GM12865 (cell line): ENCODE results near the gene PRDM15.

Source experiments
- DNase-seq: peaks from one replicate; pipeline ENCODE4 v3.0.0; 2010; ENCODE audit warnings: low read depth
- H3K4me3 ChIP-seq: 2 replicates; pipeline ENCODE4 v1.5.1; 2011; ENCODE audit warnings: mild to moderate bottlenecking, low read depth, low read length, control low read depth
- TF ChIP-seq, protein P1 (sequence below): IDR thresholded peaks from 2 replicates; pipeline ENCODE4 v1.5.1; 2011; ENCODE audit warnings: low read length, control low read depth, low read depth, inconsistent platforms; ENCODE audit not compliant: insufficient read depth; ENCODE audit errors: missing control alignments

PRDM15 gene

DNA sequence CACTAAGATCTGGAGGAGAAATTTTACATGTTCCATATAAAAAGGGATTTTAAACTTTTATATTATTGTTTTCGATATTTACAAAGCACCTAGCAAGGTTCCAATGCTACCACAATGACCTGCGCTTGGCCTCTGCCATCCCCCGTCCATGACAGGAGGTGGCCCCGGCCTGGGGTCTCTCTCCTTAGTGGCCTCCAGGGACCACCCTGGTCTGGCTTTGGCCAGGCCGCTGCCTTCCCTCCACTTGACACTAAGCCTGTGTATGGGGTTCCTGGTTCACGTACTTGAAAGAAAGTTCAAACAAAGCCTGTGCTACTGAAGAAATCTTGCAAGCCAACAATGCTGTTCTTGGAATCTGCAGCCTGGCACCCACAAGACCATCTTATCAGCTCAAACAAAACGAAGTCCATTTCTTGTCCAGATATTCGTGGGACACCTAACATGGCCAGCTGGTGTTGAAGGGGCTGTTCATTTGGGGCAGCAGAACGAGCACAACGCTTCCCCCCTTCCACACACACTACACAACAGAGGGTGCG is 12.8 kb downstream of the PRDM15 start:
- no peak overlapping the region for H3K4me3 ChIP-seq
- no peak for DNase-seq
- TF ChIP-seq, protein P1, sequence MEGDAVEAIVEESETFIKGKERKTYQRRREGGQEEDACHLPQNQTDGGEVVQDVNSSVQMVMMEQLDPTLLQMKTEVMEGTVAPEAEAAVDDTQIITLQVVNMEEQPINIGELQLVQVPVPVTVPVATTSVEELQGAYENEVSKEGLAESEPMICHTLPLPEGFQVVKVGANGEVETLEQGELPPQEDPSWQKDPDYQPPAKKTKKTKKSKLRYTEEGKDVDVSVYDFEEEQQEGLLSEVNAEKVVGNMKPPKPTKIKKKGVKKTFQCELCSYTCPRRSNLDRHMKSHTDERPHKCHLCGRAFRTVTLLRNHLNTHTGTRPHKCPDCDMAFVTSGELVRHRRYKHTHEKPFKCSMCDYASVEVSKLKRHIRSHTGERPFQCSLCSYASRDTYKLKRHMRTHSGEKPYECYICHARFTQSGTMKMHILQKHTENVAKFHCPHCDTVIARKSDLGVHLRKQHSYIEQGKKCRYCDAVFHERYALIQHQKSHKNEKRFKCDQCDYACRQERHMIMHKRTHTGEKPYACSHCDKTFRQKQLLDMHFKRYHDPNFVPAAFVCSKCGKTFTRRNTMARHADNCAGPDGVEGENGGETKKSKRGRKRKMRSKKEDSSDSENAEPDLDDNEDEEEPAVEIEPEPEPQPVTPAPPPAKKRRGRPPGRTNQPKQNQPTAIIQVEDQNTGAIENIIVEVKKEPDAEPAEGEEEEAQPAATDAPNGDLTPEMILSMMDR: no peak

DNA sequence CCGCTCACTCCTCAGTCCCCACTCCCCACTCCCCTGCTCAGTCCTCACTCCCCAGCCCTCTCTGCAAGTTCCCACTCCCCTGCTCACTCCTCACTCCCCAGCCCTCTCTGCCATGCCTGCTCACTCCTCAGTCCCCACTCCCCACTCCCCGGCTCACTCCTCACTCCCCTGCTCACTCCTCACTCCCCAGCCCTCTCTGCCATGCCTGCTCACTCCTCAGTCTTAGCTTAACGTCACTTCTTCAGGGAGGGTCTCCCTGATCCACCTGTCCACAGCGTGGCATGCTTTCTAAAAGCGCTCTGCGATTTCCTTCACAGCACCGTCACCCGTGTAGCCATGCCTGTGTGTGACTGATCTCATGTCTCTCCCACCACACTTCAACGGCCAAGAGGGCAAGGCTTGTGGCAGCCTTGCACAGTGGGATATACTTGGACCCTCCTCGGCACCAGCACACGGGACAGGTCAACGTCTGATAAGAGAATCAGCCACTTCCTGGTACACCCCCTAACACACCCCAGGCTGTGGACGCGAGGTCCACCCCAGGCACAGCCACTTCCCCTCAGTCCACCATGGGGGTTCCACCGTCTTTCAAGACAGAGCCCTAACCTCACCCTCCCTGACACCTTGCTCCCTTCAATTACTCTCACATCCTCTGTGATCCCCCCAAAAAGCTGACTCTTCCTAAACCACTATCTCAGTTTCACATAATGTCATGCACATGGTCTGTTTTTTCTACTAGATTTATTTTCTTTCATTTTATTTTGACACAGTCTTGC is 14.0 kb downstream of the PRDM15 start:
- peak overlapping the region; percentile 46 for H3K4me3 ChIP-seq
- TF ChIP-seq, protein P1: no peak
- peak; percentile 89 for DNase-seq

DNA sequence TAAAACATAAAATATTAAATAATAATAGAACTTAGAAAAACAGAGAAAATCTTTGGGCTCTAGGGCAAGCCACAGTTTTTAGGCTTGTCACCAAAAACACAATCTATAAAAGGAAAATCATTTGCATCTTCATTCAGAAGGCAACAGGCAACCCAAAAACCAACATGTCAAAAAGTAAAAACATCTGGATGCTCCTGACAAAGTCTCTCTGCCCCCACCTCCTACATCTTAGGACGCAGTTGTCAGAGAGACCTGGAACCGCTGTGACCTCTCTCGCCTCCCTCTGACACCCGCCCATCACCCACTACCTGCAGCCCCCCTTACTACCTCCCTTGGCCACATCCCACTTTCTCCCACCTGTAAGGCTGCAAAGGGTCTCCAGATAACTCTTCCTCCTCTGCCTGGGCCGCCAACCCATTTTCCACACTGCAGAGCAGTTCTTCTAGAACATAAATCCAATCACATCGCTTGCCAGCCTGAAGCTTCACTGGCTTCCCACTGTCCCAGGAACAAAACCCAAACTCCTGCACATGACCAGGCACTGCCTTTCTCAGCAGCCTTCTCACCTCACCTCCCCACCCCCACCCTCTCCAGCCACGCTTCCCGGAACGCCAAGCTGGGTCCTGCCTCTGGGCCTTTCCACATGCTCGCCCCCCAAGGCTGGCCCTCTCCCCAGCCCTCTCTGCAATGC is 14.7 kb downstream of the PRDM15 start:
- peak; percentile 57 for DNase-seq
- H3K4me3 ChIP-seq: peak overlapping the region; percentile 46
- TF ChIP-seq, protein P1: no peak

DNA sequence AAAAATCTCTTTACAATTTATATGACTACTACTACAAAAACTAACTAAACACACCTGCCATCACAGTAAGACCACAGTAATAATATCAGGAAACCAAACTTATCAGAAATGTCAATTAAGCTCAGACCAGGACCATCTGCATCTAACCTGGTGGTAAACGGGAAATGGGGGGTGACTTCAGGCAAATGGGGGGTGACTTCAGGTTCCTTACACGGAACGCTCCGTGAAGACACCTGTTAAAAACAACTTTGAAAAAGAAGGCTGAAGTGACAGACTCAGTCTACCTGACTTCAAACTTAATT is 15.8 kb downstream of the PRDM15 start:
- TF ChIP-seq, protein P1: no peak
- peak overlapping the region; percentile 46 for H3K4me3 ChIP-seq

DNA sequence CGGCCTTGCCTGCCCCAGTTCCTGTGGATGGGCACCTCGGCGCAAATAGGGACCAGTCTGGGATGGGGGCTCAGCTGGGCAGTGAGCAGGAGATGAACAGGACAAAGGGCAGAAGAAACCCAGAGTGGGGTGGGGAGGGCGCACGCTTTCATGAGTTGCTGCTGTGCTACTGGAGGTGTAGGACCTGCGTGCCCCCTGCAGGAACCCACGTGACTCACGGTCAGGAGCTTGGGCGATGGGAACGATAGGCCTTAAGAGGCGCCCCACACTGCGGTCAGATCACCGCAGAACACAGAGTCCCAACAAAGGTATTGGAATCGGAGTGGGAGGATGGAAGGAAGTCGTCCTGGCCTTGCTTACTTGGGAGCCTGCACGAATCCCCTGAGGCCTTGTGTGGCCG is 17.2 kb downstream of the PRDM15 start:
- H3K4me3 ChIP-seq: peak overlapping the region; percentile 46
- DNase-seq: peak; percentile 83
- TF ChIP-seq, protein P1: peak; percentile 57

More for the DNA sequence above, 15.8 kb downstream of the PRDM15 start:
- DNase-seq: peak; percentile 70

DNA sequence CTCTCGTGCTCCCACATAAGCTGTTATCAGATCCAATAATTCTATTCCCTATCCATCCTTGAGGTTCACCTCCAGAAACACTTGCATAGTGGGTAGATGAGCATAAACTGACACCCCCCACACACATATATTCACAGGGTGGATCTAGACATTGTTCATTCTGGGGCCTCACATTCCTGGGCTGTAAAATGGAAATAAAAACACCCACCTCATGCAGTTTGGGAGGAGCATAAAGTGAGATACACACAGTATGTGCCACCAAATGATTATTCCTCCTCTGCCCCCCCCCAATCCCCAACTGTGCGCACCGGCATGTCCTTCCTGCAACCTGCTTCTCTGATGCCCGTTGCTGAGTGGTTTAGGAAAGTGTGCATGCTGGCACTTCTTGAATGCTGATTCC is 17.9 kb downstream of the PRDM15 start:
- peak overlapping the region; percentile 46 for H3K4me3 ChIP-seq
- no peak for DNase-seq
- TF ChIP-seq, protein P1: no peak
